H9 (cell line): Measurements from ENCODE around the gene DUOXA1. TPM values are rescaled to one million over a fixed set of nuclear protein-coding genes. Genes with fewer than 3 reads are reported as not detected.

Experiments
- DNase-seq: peaks from one replicate; pipeline ENCODE4 v3.0.0-alpha.2; 2017
- H2AFZ ChIP-seq: one replicate; pipeline ENCODE4 v1.6.1; 2013; ENCODE audit warnings: mild to moderate bottlenecking, low read length, control low read depth, moderate library complexity
- H2AK5ac ChIP-seq: 2 replicates; pipeline ENCODE4 v1.6.1; 2013; ENCODE audit warnings: low read length, control low read depth, mixed read lengths; ENCODE audit not compliant: insufficient read length
- H2BK120ac ChIP-seq: one replicate; pipeline ENCODE4 v1.6.1; 2013; ENCODE audit warnings: low read depth, mild to moderate bottlenecking, low read length, control low read depth, inconsistent platforms; ENCODE audit not compliant: poor library complexity, severe bottlenecking
- H2BK12ac ChIP-seq: 2 replicates; pipeline ENCODE4 v1.6.1; 2013; ENCODE audit warnings: low read length, control low read depth, mixed read lengths, low read depth; ENCODE audit not compliant: insufficient read length
- H2BK15ac ChIP-seq: 2 replicates; pipeline ENCODE4 v1.6.1; 2013; ENCODE audit warnings: low read depth, low read length, control low read depth
- H2BK20ac ChIP-seq: one replicate; pipeline ENCODE4 v1.6.1; 2013; ENCODE audit warnings: low read depth, mild to moderate bottlenecking, low read length, control low read depth, inconsistent platforms; ENCODE audit not compliant: poor library complexity, severe bottlenecking
- H2BK5ac ChIP-seq: 2 replicates; pipeline ENCODE4 v1.6.1; 2013; ENCODE audit warnings: low read length, control low read depth, mixed read lengths; ENCODE audit not compliant: insufficient read length
- H3K14ac ChIP-seq: 2 replicates; pipeline ENCODE4 v1.6.1; 2013; ENCODE audit warnings: low read length, control low read depth; ENCODE audit not compliant: insufficient read depth
- H3K18ac ChIP-seq: 2 replicates; pipeline ENCODE4 v1.6.1; 2013; ENCODE audit warnings: low read depth, mild to moderate bottlenecking, mixed read lengths, low read length, control low read depth; ENCODE audit not compliant: insufficient read length
- H3K23ac ChIP-seq: 2 replicates; pipeline ENCODE4 v1.6.1; 2013; ENCODE audit warnings: low read length, control low read depth, mixed read lengths, low read depth; ENCODE audit not compliant: insufficient read length
- H3K23me2 ChIP-seq: 2 replicates; pipeline ENCODE4 v1.6.1; 2013; ENCODE audit warnings: low read depth, mild to moderate bottlenecking, mixed read lengths, low read length, control low read depth; ENCODE audit not compliant: insufficient read length, poor library complexity, severe bottlenecking
- H3K27ac ChIP-seq: 2 replicates; pipeline ENCODE4 v1.5.1; 2013; ENCODE audit warnings: low read length, control low read depth, mixed read lengths, low read depth; ENCODE audit not compliant: insufficient read length
- H3K27me3 ChIP-seq: 2 replicates; pipeline ENCODE4 v1.6.1; 2013; ENCODE audit warnings: low read length, control low read depth, inconsistent platforms; ENCODE audit not compliant: insufficient read depth
- H3K4ac ChIP-seq: 2 replicates; pipeline ENCODE4 v1.6.1; 2013; ENCODE audit warnings: low read depth, mild to moderate bottlenecking, control low read depth, inconsistent platforms, low read length, moderate library complexity
- H3K4me1 ChIP-seq: 2 replicates; pipeline ENCODE4 v1.6.1; 2013; ENCODE audit warnings: low read length, control low read depth, inconsistent platforms; ENCODE audit not compliant: insufficient read depth
- H3K4me2 ChIP-seq: 2 replicates; pipeline ENCODE4 v1.6.1; 2013; ENCODE audit warnings: low read length, control low read depth, mixed read lengths; ENCODE audit not compliant: insufficient read length, insufficient read depth
- H3K56ac ChIP-seq: 2 replicates; pipeline ENCODE4 v1.6.1; 2013; ENCODE audit warnings: low read depth, mild to moderate bottlenecking, mixed read lengths, low read length, control low read depth; ENCODE audit not compliant: insufficient read length
- H3K79me1 ChIP-seq: 2 replicates; pipeline ENCODE4 v1.6.1; 2013; ENCODE audit warnings: low read depth, mild to moderate bottlenecking, moderate library complexity, low read length, control low read depth, inconsistent platforms; ENCODE audit not compliant: insufficient read depth, poor library complexity, severe bottlenecking
- H3K79me2 ChIP-seq: 2 replicates; pipeline ENCODE4 v1.6.1; 2013; ENCODE audit warnings: low read length, control low read depth, inconsistent platforms; ENCODE audit not compliant: insufficient read depth
- H3K9ac ChIP-seq: 2 replicates; pipeline ENCODE4 v1.6.1; 2013; ENCODE audit warnings: low read length, control low read depth, mixed read lengths; ENCODE audit not compliant: insufficient read length; ENCODE audit errors: extremely low read depth
- H3K9me3 ChIP-seq: one replicate; pipeline ENCODE4 v1.6.1; 2013; ENCODE audit warnings: low read depth, low read length, inconsistent platforms; ENCODE audit not compliant: control insufficient read depth
- H3T11ph ChIP-seq: one replicate; pipeline ENCODE4 v1.6.1; 2013; ENCODE audit warnings: mild to moderate bottlenecking, low read length, control low read depth, inconsistent platforms
- H4K20me1 ChIP-seq: one replicate; pipeline ENCODE4 v1.6.1; 2013; ENCODE audit not compliant: control insufficient read depth, insufficient read length, insufficient read depth
- H4K5ac ChIP-seq: 2 replicates; pipeline ENCODE4 v1.6.1; 2013; ENCODE audit warnings: low read depth, mild to moderate bottlenecking, mixed read lengths, low read length, control low read depth; ENCODE audit not compliant: insufficient read length
- H4K8ac ChIP-seq: replicated peaks from 2 replicates; pipeline ENCODE4 v1.6.1; 2013; ENCODE audit warnings: low read length, control low read depth, mixed read lengths, low read depth; ENCODE audit not compliant: insufficient read length
- H4K91ac ChIP-seq: 2 replicates; pipeline ENCODE4 v1.6.1; 2013; ENCODE audit warnings: low read depth, mild to moderate bottlenecking, moderate library complexity, mixed read lengths, low read length, control low read depth; ENCODE audit not compliant: insufficient read length
- H3K27ac Mint-ChIP-seq, 3 experiments: 2 replicates in 2 of 3; 3 replicates in 1 of 3; pipeline ENCODE4 v1.8.0; 2020 to 2021; ENCODE audit warnings: mixed read lengths in 3 of 3, mild to moderate bottlenecking in 1 of 3, moderate library complexity in 1 of 3
- H3K27me3 Mint-ChIP-seq: 2 replicates; pipeline ENCODE4 v1.8.0; 2021; ENCODE audit warnings: low read depth, mild to moderate bottlenecking, moderate library complexity, mixed read lengths
- H3K36me3 Mint-ChIP-seq, 3 experiments: 2 replicates in 2 of 3; 3 replicates in 1 of 3; pipeline ENCODE4 v1.8.0; 2020 to 2021; ENCODE audit warnings: low read depth in 3 of 3, mixed read lengths in 3 of 3; ENCODE audit not compliant: insufficient read depth in 1 of 3
- H3K4me1 Mint-ChIP-seq, 2 experiments: 2 replicates each; pipeline ENCODE4 v1.8.0; 2020; ENCODE audit warnings: mixed read lengths in 2 of 2
- H3K4me3 Mint-ChIP-seq, 2 experiments: 2 replicates in 1 of 2; 3 replicates in 1 of 2; pipeline ENCODE4 v1.8.0; 2020 to 2021; ENCODE audit warnings: mild to moderate bottlenecking in 2 of 2, mixed read lengths in 2 of 2, moderate library complexity in 1 of 2
- H3K9me3 Mint-ChIP-seq, 2 experiments: 2 replicates in 1 of 2; 3 replicates in 1 of 2; pipeline ENCODE4 v1.8.0; 2020; ENCODE audit warnings: mild to moderate bottlenecking in 2 of 2, mixed read lengths in 2 of 2, moderate library complexity in 1 of 2
- WGBS: extraction: QIAGEN DNeasy Blood & Tissue Kit; methylation state at CpG from one replicate; pipeline ENCODE4 v1.1.7; 2013; ENCODE audit warnings: missing lambda C conversion rate, low lambda C conversion rate, mixed read lengths; ENCODE audit not compliant: insufficient read length; ENCODE audit errors: extremely low coverage; 5-methylcytosine and 5-hydroxymethylcytosine counted together
- total RNA-seq: library from RNA; stranded (reverse); gene quantifications from 2 replicates; pipeline ENCODE4 v1.2.1, GENCODE V29; 2021
- TF ChIP-seq, protein P1 (sequence below): fragments of 200-600 bp; sonication (generic); conservative IDR thresholded peaks from 3 replicates; pipeline ENCODE4 v1.8.0; 2021; ENCODE audit warnings: antibody characterized with exemption, mild to moderate bottlenecking

The DUOXA1 gene
- total RNA-seq, 1 experiment from 2014 or later = 1.2 TPM

GRCh38 chr15:45138814-45139765 lies 9.4 kb upstream of the DUOXA1 start:
- H4K91ac ChIP-seq = no peak overlapping the region
- no peak overlapping the region for H2BK120ac ChIP-seq
- H4K5ac ChIP-seq = no peak overlapping the region
- Mint-ChIP-seq H3K9me3 (no peaks in the 10 kb centered on the region; a peak in 1 of 5 replicates), H3K27me3 (peaks cover 37% of the 10 kb centered on the region), H3K27ac (no peak overlapping the region), H3K4me1 (peaks cover 7 to 11% of the 10 kb centered on the region in 2 experiments; a peak in 3 of 4 replicates), H3K36me3 (no peaks in the 10 kb centered on the region), H3K4me3 (no peak overlapping the region)
- H3K23me2 ChIP-seq = no peaks in the 10 kb centered on the region
- no peak overlapping the region for H3K56ac ChIP-seq
- H3K79me2 ChIP-seq = no peaks in the 10 kb centered on the region
- DNase-seq = no peak
- H3K4me1 ChIP-seq = no peaks in the 10 kb centered on the region; the same call in 1 of the 2 replicates
- no peak overlapping the region for H3T11ph ChIP-seq
- no peak overlapping the region for H3K4me2 ChIP-seq
- H3K9me3 ChIP-seq = no peaks in the 10 kb centered on the region
- no peaks in the 10 kb centered on the region for H3K79me1 ChIP-seq
- no peak overlapping the region; the same call in 1 of the 2 replicates for H3K14ac ChIP-seq
- no peak overlapping the region for H3K4ac ChIP-seq
- TF ChIP-seq, protein P1, sequence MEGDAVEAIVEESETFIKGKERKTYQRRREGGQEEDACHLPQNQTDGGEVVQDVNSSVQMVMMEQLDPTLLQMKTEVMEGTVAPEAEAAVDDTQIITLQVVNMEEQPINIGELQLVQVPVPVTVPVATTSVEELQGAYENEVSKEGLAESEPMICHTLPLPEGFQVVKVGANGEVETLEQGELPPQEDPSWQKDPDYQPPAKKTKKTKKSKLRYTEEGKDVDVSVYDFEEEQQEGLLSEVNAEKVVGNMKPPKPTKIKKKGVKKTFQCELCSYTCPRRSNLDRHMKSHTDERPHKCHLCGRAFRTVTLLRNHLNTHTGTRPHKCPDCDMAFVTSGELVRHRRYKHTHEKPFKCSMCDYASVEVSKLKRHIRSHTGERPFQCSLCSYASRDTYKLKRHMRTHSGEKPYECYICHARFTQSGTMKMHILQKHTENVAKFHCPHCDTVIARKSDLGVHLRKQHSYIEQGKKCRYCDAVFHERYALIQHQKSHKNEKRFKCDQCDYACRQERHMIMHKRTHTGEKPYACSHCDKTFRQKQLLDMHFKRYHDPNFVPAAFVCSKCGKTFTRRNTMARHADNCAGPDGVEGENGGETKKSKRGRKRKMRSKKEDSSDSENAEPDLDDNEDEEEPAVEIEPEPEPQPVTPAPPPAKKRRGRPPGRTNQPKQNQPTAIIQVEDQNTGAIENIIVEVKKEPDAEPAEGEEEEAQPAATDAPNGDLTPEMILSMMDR = no peak
- no peak overlapping the region for H3K27ac ChIP-seq
- H2BK20ac ChIP-seq = no peak overlapping the region
- no peak overlapping the region for H2BK12ac ChIP-seq
- H3K18ac ChIP-seq = no peak overlapping the region
- H4K20me1 ChIP-seq = no peaks in the 10 kb centered on the region
- no peak overlapping the region for H2BK5ac ChIP-seq
- no peak overlapping the region for H3K23ac ChIP-seq
- no CpG with 5 or more reads among the region's 12 CpGs for WGBS
- H3K27me3 ChIP-seq = peaks cover 22% of the 10 kb centered on the region
- no peak overlapping the region for H2AFZ ChIP-seq
- H2AK5ac ChIP-seq = no peak overlapping the region
- no peak overlapping the region for H3K9ac ChIP-seq
- no peak overlapping the region for H2BK15ac ChIP-seq
- H4K8ac ChIP-seq = no peak overlapping the region
